GM12873 (cell line): ENCODE measurements around the gene OR13C2.

Experiments used
- TF ChIP-seq, protein P1 (sequence below): IDR thresholded peaks from 2 replicates; pipeline ENCODE4 v1.5.1; 2012; ENCODE audit warnings: low read depth, mild to moderate bottlenecking, moderate library complexity, low read length, control low read depth; ENCODE audit not compliant: insufficient read depth; ENCODE audit errors: missing control alignments

The OR13C2 gene

DNA sequence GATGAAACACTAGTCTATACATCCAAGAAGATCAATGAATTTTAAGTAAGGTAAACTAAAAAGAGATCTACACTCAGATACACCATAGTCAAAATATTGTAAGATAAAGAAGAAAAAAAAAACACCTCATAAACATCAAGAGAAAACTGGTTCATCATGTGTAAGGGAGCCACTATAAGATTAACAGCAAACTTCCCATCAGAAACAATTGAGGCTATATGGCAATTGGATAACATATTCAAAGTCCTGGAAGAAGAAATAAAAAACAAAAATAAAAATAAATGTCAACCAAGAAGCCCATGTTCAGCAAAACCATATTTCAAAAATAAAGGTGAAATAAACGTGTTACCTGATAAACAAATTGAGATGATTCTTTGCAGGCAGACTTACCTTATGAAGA is 32.8 kb downstream of the OR13C2 start:
- TF ChIP-seq, protein P1, sequence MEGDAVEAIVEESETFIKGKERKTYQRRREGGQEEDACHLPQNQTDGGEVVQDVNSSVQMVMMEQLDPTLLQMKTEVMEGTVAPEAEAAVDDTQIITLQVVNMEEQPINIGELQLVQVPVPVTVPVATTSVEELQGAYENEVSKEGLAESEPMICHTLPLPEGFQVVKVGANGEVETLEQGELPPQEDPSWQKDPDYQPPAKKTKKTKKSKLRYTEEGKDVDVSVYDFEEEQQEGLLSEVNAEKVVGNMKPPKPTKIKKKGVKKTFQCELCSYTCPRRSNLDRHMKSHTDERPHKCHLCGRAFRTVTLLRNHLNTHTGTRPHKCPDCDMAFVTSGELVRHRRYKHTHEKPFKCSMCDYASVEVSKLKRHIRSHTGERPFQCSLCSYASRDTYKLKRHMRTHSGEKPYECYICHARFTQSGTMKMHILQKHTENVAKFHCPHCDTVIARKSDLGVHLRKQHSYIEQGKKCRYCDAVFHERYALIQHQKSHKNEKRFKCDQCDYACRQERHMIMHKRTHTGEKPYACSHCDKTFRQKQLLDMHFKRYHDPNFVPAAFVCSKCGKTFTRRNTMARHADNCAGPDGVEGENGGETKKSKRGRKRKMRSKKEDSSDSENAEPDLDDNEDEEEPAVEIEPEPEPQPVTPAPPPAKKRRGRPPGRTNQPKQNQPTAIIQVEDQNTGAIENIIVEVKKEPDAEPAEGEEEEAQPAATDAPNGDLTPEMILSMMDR = no peak

DNA sequence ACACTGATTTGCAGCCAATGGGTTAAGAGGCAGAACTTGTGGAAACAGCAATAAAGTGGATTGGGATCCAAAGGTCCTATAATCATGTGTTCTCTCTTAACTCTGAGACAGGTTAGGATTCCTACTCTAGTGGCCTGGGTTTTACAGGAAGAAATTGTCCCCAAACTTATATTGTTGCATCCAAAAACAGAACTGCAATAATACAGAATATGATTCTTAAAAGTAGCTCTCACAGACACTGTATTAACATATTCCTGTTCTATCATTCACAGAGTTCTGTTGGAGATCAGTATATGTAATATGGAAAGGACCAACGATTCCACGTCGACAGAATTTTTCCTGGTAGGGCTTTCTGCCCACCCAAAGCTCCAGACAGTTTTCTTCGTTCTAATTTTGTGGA is 36.6 kb downstream of the OR13C2 start, which contains the start of gene OR13C8:
Gene OR13C8 (plus strand): TSS at position 301 of the 400 bp plus-strand sequence. CDS start 0 bp downstream, at position 301.
- TF ChIP-seq, protein P1 = no peak

- TF ChIP-seq, protein P1 = no peak
These were observed 41.1 kb downstream of the OR13C2 start for GRCh38 chr9:104564358-104564757.

DNA sequence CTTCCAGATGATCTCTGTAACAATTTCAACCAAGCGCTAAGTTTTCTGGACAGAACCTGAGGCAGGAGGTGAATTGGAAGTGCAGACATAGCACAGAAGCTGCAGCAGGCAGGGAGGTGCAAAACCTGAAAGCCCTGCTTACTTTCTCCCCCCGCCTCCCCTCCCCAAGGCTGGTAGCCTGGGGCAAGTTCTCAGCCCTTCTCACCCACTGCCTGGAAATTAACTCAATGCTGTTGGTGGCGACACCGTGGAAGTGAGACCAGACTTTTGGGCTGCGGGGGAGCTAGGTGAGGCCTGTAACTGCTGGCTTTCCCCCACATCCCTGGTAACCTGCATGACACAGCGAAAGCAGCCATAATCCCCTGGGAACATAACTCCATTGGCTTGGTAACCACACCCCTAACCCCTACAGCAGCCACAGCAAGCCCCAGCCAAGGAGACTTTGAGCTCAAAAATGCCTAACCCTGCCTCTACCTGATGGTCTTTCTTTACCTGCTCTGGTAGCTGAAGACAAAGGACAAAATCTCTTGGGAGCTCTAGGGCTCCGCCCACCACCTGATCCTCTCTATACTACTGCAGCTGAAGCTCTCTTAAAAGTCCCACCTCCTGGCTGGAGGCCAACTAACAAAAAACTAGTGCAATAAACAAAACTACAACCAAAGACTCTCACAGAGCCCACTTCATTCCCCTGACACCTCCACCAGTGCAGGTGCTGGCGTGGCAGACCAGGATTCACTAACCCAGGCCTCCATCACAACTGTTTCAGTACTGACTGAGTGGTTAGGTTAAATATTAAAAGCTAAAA is 48.4 kb downstream of the OR13C2 start:
- TF ChIP-seq, protein P1 = no peak

DNA sequence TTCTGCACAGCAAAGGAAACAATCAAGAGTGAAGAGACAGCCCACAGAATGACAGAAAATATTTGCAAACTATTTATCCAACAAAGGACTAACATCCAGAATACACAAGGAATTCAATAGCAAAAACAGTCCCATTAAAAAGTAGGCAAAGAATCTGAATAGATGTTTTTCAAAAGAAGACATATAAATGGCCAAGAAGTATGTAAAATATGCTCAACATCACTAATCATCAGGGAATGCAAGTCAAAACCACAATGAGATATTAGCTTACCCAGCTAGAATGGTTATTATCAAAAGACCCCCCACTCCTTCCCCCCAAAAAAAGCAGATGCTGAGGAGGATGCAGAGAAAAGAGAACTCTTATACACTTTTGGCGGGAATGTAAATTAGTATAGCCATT is 49.9 kb downstream of the OR13C2 start:
- TF ChIP-seq, protein P1 = no peak
